Activated gamma-delta T cell (primary cell): Measurements from ENCODE around the gene RCOR1.
"Not testable (repeated sequence)": the region's sequence is repeated elsewhere in the genome, so short reads cannot be mapped to it uniquely, and the experiment has no call there.

Experiments used
- DNase-seq: peaks from one replicate; lab custom pipeline; 2025; lab: John Stamatoyannopoulos, UW

RCOR1 gene

DNA sequence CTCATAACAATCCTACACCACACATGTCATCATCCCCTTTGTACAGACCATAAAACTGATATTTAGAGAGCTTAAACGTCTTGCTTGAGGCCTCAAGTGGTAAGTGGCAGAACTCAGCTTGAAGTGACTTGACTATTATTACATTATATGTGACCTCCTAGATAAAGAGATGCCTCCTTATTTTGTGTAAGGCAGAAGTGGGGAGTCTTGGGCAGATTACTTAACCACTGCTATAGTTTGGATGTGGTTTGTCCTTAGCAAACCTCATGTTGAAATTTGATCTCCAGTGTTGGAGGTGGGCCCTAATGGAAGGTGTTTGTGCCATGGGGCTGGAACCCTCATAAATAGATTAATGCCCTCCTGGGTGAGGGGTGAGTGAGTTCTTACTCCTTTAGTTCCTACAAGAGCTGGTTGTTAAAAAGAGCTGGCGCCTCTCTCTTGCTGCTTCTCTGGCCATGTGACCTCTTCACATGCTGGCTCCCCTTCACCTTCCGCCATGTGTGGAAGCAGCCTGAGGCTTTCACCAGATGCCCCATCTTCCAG is 37.4 kb downstream of the RCOR1 start:
- DNase-seq: no peak

DNA sequence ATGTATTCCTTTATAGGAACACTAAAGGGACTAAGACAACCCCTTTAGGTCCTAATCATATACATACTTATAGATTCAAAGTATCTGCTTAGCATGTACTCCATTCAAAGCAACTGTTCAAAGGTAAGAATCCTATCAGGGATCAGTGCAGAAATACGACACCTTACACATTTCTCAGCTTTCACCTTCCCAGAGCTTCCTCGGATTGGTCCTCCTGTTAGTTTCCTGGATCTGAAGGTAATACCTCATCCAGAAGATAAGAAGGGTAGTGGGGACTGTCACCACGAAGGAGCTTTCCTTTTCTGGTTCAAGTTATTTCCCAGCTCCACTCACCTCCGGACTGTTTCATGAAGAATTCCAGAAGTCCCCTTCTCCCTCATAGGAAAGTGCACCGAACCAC is 38.0 kb downstream of the RCOR1 start:
- DNase-seq: no peak

DNA sequence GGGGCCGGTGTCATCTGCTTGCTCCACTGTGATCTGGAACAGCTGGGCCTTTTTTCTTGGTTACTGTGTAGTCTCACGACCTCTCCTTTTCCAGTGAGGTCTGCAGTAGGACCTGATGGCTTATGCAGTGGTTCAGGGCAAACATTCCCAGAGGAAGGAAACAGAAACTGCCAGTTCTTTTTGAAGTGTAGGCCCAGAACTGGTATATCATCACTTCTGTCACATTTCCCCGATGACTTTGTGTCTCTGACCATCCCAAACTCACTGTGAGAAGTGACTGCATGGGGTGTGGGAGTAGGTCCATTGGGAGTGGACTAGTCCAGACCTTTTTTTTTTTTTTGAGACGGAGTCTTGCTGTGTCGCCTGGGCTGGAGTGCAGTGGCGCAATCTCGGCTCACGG is 38.4 kb downstream of the RCOR1 start:
- no peak for DNase-seq

DNA sequence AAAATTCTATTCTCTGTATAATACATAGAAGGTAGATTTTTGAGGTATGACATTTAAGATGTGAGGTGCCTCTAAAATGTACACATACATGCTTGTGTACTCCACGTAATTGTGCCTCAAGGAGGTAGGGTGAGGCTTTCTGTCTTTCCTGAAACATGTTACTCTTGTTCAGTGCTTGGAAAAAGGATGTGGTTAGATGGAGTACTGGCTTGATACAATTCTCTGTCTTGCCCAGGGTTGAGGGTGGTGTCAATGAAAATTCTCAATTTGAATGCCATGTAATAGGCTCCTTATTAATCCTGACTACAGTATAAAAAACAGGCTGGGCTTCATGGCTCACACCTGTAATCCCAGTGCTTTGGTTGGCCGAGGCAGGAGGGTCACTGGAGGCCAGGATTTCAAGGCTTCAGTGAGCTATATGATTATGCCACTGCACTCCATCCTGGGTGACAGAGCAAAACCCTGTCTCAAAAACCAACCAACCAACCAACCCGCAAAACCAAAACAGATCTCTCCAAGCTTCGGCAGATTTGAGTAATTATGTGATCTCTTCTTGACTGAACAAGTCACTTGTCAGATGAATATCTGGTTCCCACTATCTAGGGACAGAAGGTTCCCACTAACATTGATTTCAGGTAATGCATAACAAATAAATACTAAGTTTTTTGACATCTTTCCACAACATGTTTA is 41.6 kb downstream of the RCOR1 start:
- no peak for DNase-seq

DNA sequence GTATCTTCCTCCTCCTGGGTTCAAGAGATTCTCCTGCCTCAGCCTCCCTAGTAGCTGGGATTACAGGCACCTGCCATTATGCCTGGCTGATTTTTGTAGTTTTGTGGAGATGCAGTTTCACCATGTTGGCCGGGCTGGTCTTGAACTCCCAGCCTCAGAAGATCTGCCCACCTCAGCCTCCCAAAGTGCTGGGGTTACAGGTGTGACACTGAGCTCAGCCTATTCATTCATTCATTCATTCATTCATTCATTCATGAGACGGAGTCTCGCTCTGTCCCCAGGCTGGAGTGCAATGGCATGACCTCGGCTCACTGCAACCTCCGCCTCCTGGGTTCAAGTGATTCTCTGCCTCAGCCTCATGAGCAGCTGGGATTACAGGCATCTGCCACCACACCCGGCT is 47.2 kb downstream of the RCOR1 start:
- DNase-seq: not testable (repeated sequence)

DNA sequence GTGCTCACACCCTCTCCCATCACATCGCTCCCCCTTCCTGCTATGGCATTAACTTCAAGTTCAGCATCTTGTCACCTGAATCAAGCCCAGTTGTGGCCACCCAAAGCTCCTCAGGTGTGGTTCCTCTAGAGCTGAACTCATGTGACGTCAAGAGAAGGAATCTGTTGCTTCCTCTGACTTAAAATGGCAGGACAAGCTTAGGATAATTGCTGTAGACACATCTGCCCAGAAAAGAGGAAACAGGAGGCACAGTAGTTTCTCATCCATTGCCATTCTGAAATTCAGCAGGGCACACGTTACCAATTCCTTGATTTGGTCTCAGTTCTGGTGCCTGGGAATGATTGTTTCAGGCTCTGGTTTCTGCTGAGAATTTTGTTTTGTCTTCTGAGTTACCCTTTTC is 52.1 kb downstream of the RCOR1 start:
- no peak for DNase-seq

DNA sequence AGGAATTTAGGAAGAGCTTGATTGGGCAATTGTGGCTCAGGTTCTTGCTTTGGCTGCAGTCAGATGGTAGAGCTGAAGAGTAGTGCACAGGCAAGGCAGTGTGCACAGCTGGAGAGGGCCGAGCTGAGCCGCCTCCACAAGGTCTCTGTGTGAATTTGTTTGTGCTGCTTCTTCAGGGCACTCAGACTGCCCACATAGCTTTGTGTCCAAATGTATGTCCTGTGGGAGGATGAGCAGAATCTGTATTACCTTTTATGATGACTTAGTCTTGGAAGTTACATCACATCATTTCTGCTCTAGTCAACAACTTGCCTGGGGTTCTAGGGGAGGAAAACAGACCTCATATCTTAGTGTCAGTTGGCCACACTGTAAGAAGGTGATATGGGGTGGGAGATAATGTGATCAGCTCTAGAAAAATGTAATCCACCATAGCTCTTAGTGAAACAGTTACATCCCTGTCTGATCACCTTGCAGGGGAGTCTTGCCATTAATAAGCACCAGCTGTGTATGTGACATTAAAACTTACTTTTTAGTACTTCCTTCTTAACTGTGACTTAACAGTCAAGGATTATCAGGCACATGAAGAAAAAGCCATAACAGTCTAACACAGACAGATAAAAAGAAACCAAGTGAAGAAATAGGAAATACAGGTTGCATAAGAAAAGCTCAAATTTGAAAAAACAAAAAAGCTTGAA is 53.4 kb downstream of the RCOR1 start:
- DNase-seq: no peak

DNA sequence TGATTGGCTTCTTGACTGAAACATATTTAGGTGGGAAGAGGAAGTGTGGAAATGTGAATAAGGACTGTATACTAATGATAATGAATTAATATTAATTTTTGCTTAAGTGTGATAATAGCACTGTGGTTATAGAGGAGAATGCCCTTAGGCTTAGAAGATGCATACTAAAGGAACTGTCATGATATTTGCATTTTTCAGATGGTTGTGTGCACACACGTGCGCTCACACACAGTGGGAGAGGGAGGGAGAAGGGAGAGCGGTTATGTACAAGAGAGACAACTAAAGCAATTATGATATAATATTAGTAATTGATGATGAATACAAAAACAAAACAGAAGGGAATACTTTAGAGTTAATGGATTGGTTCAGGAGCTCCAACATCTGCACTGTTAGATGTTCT is 54.2 kb downstream of the RCOR1 start:
- no peak for DNase-seq

DNA sequence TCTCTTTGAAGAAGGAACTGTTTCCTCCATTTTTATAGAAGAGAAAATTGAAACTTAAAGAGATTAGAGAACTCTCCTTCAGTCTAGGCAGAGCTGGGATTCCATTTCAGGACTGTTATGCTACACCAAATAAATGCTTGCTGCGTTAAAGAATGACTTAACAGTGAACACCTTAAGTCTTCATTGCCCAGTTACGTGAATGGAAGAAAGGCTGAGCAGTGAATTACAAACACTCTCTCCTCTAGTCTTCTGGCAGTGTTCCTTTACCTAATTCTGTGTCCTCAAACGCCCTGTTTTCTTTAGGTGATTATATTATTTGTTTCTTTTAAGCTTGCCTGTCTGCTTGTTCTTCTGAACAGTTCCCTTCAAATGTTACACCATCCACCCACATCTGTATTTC is 59.7 kb downstream of the RCOR1 start:
- no peak for DNase-seq

DNA sequence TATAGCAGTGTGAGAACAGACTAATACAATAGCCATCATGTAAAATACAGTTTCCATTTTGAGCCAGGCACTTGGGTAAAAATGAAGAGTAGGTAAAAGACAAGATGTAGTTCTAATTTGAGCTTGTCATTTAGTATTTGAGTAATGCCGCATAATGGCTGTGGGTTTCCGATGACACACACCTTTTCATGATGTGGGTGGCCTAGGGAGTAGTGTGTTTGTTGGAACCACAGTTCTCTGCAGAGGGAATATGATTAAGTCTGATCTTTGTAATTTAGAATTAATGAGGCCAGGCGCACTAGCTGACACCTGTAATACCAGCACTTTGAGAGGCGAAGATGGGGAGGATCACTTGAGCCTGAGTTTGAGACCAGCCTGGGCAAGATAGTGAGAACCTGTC is 61.8 kb downstream of the RCOR1 start:
- DNase-seq: no peak

DNA sequence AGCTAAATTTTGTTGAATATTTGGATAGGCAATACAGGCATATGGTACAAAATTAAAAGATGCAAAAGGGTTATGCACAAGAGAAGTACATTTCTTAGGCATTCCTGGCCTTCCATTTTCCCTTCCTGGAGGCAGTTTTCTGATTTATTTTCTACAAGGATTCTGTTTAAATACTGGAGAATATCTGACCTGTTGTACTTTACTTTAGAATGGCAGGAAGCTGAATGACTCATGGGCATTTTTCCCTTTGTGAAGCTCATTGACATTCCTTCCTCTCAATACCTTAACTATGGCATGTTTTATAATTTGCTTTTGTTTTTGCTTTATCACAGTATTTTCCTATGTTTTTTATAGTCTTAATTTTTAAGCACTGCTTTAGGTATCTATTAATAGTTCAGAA is 62.7 kb downstream of the RCOR1 start:
- no peak for DNase-seq

DNA sequence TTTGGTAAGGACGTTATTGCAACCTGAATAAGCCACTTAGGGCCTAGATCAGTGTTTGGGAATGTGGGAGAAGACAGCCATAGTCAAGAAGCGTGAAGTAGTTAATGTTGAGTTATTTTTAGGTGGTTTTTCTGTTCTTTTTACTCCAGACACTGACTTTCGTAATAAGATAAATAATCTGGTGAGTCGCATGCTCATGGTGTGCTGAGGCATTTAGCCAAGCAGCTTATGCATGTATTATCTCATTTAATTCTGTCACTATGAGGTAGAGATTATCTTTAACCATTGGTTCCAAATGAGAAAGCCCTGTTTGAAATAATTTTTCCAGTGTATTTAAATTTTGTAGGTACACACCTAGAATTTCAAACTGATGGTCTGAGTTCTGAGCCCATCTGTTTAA is 67.3 kb downstream of the RCOR1 start:
- no peak for DNase-seq

DNA sequence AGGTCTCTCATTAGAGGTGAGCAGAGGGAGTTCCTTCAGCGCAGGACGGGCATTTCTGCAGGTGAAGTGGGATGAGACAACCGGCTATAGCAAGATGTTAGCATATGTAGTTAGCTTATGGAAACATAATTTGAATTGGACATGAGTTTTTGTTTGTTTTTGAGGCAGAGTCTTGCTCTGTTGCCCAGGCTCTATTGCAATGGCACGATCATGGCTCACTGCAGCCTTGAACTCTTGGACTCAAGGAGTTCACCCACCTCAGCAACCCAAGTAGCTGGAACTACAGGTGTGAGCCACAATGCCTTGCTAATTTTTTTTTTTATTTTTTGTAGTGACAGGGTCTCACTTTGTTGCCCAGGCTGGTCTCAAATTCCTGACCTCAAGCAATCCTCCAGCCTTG is 69.2 kb downstream of the RCOR1 start:
- DNase-seq: no peak

DNA sequence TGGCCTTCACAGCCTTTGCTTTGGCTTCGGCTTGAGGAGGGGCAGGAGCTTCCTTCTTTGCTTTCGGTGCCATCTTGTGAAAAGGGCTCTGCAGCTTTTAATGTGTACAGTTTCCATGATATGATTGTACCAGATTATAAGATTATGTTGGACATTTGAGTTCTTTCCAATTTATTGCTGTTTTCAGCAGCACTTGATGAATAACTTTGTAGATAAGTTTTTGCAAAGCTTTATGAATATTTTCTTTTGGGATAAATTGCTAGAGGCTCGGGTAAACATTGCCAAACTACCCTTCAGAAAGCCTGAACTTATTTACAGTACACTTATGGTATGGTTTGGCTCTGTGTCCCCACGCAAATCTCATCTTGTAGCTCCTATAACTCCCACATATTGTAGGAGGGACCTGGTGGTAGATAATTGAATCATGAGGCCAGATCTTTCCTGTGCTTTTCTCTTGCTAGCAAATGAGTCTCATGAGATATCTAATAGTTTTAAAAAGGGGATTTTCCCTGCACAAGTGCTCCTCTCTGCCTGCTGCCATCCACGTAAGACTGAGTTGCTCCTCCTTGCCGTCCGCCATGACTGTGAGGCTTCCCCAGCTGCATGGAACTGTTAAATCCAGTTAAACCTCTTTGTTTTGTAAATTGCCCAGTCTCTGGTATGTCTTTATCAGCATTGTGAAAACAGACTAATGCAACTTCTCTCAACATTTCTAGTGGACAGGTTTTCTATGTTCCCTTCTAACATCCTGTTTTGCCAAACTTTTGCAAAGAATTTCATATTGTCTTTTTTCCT is 70.4 kb downstream of the RCOR1 start:
- DNase-seq: no peak

DNA sequence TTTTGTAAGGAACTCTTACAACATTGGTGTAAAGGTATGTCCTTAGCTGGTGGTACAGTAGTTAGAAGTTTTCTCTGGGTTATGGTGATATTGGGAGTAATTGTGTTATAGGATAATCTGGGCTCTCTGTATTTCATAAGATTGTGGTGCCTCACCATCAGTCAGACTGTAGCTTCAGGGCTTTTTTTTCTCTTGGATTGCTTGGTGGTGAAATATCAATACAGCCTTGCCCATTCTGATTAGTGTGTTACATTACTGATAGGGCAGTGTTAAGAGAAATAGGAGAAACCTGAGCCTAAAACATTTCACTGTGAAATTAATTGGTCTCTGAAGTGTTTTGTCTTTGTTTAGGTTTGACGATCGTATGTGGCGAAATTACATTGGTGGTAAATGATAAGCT is 71.0 kb downstream of the RCOR1 start:
- DNase-seq: no peak

DNA sequence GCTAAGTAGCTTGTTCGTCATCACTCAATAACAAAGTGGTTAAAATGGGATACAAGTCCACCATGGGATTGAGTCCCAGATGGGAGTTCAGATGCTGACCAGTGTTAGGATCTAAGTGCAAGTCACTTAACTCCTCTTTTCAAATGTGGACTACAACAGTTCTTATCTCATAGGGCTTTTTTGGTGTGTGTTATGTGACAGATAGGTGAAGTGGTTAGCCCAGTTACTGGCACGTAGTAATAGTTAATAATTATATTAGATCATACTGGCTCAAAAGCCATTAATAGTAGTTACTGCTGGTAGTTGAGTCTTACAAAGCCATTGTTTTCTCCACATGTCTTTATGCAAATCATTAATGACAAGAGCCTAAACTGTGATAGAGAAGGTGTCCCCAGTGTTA is 73.2 kb downstream of the RCOR1 start:
- DNase-seq: no peak

DNA sequence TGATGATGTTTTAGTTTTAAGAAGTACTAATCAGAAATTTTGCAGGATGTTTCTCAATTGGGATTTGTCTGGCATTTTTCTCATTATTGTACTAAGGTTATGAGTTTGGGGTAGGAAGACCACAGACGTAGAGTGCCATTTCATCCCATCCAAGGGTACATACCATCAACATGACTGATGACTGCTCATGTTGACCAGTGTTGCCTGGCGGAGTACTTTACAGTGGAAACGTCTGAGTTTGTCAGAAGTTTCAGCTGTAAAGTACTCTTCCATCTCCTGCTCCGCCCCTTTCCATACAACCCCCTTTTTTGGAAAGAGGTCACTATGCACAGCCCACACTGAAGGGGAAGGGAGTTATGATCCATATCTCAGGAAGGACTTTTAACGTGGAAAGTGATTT is 74.2 kb downstream of the RCOR1 start:
- no peak for DNase-seq

DNA sequence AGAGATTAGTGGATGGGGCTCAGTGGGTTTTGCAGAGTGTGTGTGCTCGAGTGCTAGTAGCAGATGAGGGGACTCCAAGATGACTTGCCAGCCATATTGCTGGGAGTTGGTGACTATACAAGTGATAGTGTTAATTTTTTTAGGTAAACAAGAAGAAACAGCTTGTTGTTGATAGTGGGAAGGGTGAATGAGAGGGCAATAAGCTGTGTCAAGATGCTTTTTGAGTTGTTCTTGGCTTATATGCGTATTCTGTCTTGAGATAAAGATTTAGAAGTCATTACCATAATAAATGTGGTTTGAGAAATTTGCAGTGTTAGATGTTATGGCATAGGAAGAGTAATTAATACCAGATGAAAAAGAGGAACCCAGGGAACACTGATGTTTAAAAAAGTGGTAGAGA is 75.3 kb downstream of the RCOR1 start:
- DNase-seq: no peak

DNA sequence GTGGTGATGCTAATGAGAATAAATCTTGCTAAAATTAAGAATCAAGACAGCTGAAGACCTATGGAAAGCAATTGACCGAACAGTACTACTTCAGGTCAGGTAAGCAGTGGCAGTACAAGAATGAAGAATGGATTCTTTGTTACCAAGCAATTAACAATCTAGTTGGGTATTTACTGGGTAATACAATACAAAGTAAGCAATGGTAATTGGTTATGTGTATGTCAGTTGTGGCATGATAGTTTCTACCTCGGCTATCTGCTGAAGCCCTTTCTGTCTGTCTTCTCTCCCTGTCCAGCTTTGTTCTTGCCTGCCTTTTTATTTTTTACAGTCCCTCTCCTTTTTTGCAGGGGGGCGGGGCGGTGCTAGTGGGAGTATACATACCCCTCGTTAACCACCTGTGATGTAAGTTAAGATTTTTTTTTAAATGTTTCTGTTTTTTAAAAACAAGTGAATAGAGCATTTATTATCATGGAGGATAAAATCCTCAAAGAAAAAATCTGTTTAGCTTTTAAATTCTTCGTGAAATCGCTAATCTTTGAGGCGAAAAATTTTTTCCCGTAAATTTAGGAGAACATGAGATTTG is 75.9 kb downstream of the RCOR1 start:
- DNase-seq: no peak

DNA sequence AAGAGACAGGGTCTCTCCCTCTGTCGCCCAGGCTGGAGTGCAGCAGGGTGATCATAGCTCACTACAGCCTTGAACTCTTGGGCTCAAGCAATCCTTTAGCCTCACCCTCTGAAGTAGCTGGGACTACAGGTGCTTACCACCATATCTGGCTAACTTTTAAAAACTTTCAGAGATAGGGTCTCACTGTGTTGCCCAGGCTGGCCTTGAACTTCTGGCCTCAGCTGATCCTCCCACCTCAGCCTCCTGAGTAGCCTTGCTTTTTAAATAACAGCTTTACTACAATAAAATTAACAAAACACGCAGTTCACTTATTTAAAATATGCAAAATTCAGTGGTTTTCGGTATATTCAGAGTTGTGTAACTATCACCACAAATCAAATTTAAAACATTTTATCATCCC is 79.0 kb downstream of the RCOR1 start:
- DNase-seq: no peak

DNA sequence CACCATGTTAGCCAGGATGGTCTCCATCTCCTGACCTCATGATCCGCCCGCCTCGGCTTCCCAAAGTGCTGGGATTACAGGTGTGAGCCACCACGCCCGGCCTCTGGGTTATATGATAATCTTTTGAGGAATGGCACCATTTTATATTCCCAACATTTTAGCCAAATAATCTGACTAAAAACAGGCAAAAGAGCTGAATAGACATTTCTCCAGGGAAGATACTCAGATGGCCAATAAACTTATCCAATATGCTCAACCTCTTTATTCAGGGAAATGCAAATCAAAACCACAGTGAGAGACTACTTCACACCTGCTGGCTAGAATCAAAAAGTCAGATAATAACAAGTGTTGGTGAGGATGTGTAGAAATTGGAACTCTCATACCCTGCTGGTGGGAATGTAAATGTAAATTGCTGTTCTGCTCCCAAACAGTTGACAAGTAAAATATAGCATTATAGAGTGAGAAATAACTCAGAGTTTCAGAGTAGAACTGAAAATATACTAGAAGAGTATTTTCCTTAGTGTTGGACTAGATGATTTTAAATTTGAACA is 80.0 kb downstream of the RCOR1 start:
- no peak for DNase-seq

DNA sequence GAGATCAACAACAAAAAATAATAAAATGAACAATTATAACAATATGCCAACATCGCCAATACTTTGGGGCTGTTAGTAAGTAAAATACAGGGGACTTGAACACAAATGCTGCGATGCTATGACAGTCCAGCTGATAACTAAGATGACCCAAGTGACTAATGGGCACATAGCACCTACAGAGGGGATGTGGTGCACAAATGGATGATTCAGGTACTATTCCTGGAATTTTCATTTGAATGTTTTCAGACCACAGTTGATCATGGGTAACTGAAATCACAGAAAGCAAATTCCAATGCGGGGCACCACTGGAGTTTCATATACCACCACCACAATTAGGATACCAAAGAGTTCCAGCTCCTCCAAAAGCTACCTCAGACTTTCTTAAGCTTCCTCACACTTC is 82.9 kb downstream of the RCOR1 start:
- no peak for DNase-seq
